HG02852 (cell line): Measurements from ENCODE around the gene RCVRN.

Source experiments
- ATAC-seq: cut with Tn5 transposase; IDR thresholded peaks from one replicate; pipeline ENCODE4 v1.9.1; 2021; ENCODE audit warnings: mild to moderate bottlenecking, moderate library complexity; ENCODE audit not compliant: unreplicated experiment

Gene RCVRN

GRCh38 chr17:9899280-9900043 is 5.6 kb downstream of the RCVRN start:
- no peak for ATAC-seq

- ATAC-seq: no peak
These were observed 6.3 kb downstream of the RCVRN start for GRCh38 chr17:9898812-9899211.

GRCh38 chr17:9897372-9897968 is 7.6 kb downstream of the RCVRN start:
- no peak for ATAC-seq

DNA sequence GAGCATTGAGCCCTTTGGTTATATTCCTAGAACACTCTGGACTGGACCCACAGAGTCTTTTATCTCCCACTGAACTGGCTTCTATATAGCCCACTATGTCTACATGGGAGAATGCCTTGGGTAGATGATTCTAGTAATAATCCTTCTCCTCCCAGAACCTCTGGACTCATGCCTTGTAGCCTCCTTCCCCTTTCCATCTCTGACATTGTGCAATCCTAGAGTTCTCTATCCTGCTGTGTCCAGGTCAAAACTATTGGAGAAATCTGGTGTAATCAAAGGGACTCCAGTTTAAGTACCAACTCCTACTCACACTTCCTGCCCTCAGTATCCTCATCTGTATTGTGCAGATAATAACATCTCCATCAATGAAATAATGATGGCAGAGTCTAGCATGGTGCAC is 9.1 kb downstream of the RCVRN start:
- no peak for ATAC-seq

GRCh38 chr17:9894231-9894630 is 10.8 kb downstream of the RCVRN start:
- ATAC-seq: no peak

DNA sequence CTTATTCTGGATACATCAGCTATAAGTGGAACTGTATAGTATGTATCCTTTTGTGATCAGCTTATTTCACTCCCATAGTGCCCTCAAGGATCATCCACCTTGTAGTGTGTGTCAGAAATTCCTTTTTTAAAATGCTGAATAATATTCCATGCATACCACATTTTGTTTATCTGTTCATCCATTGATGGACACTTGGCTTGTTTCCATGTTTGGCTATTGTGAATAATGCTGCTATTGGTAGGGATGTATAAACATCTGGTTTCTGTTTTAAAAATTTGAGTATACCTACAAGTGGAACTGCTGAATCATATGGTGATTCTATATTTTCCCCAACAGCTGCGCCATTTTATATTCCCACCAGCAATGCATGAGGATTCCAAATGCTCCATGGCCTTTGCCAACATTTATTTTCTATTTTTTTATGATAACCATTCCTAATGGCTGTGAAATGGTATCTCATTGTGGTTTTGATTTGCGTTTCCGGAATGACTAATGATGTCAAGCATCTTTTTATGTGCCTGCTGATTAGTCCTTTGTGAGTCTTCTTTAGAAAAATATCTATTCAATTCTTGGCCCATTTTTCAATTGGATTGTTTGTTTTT is 11.6 kb downstream of the RCVRN start:
- no peak for ATAC-seq

DNA sequence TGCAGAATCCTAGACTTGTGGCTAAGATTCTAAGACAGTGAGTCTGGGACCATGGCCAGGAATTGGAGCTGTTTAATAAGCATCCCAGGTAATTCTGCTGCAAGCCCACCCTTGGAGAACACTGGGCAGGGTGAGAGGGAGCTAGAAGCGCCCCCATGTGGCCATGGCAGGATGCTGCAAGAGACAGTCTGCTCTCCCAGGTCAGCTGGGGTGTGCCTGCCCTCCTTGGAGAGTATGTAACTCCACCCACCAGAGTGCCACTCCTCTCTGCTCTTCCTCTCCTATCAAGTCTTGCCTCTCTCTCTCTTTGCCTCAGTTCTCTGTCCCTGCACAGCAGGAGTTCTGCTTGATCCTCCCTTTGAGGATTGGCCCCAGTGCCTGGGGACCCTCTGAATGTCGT is 14.9 kb downstream of the RCVRN start:
- no peak for ATAC-seq

DNA sequence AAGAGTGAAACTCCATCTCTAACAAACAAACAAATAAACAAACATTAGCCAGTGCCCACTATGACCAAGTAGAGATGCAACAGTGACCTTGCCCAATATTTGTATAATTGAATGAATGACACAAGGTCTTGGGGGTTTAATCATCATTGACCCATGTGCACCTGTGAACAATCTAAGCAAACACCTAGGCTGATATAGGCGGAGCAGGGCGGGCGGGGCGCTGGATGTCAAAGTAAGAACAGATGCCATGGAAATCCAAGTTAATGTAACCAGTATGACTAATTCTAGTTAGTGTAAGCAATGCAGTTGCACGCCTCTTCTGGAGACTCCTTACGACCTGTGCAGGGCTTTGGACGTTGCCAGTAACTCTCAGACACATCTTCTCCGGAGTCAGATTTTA is 17.6 kb downstream of the RCVRN start:
- ATAC-seq: no peak

GRCh38 chr17:9886141-9886930 is 18.7 kb downstream of the RCVRN start:
- no peak for ATAC-seq

- no peak for ATAC-seq
These were observed 21.6 kb downstream of the RCVRN start for GRCh38 chr17:9883451-9883850.

DNA sequence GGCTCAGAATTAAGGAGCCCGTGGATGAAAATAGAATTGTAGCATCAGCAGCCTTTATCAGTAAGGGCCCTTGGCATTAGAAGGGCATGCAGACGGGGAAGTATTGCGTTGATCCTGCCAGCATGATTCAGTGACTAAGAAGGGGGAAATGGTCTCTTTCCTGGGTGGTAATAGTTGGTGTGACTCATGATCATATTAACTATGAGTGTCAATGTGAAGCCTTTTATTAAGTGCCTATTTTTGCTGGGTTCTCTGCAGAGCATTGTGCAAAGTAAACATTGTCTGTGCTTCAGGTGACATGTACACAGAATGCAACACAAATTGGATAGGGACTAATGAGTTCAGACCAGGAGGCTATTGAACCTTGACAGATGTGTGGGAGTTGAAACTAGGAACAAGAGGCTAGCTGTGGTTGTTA is 24.5 kb downstream of the RCVRN start:
- ATAC-seq: no peak

GRCh38 chr17:9878786-9879525 is 26.1 kb downstream of the RCVRN start:
- ATAC-seq: no peak

- no peak for ATAC-seq
These were observed 26.7 kb downstream of the RCVRN start for GRCh38 chr17:9878356-9878755.

GRCh38 chr17:9875441-9875840 is 29.6 kb downstream of the RCVRN start:
- no peak for ATAC-seq

DNA sequence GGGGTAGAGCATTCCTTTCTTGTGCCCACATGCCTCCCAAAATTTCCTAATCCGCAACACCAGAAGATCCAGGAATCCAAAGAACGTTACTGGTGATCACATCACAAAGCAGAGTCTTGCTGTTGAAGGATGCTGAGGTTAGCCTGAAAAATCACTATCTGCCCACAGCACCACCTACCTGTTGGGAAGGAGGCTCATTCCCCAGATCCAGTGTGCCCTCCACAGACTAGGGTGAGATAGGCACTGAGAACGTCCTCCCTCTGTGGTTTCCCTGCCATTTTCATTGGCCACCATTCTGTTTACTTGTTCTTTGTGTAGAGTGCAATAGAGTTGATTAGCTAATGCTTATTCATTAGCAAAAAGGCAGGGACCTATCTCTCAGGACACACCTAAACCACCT is 30.3 kb downstream of the RCVRN start:
- no peak for ATAC-seq

DNA sequence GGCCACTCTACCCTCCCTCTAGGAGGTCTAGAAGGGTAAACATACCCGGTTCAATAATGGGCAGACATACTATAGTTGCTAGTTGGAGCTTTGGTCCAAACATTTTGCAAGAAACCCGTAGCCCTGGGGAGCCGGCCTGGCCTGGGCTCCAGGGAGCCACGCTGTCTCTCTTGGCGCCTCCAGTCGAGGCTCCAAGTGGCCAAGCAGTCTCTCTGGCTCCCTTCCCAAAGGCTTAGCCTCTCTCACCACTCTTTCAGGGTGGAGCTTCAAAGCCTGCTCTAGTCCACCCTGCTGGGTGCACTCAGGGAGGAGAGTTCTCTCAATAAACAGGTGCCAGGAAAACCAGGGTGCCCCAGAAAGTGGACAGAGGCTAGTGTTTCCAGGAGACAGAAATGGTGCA is 32.2 kb downstream of the RCVRN start:
- ATAC-seq: no peak

GRCh38 chr17:9868552-9868951 is 36.5 kb downstream of the RCVRN start:
- ATAC-seq: no peak

DNA sequence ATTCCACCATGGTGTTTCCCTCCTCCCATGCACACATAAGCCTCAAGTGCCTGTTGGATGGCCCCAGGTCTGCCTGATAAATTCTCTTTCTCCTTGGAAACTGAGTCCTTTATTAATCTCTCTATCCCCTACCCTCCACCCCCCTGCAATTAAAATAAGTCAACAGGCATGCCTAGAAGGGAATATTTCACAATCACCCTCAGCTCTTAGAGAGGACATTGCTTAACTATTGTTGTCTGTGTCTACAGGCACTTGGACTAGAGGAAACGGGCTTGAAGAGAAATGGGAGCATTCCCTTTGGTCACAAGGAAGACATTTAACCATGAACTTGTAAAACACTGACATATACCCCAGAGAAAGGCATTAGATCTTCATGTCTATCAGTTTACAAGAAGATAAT is 39.5 kb downstream of the RCVRN start:
- no peak for ATAC-seq

GRCh38 chr17:9862949-9863348 is 42.1 kb downstream of the RCVRN start:
- no peak for ATAC-seq

- no peak for ATAC-seq
These were observed 42.9 kb downstream of the RCVRN start for GRCh38 chr17:9862220-9862619.

GRCh38 chr17:9860851-9861250 is 44.2 kb downstream of the RCVRN start:
- ATAC-seq: no peak
